Ovary (tissue), 9 donors: ENCODE measurements around the gene COL27A1. TPM values are rescaled to one million over a fixed set of nuclear protein-coding genes. Genes with fewer than 3 reads are reported as not detected.

Source experiments
- DNase-seq, 5 donors: peaks; one replicate each; pipeline ENCODE4 v3.0.0-alpha.2; 2019 to 2020
- H3K27ac ChIP-seq, 2 donors: fragments of 200-600 bp; one replicate each; pipeline versions ENCODE4 v1.5.1 to v1.8.0; 2019 to 2022
- H3K27me3 ChIP-seq: fragments of 200-600 bp; one replicate; pipeline ENCODE4 v1.8.0; 2022
- H3K36me3 ChIP-seq: fragments of 200-600 bp; sonication (generic); one replicate; pipeline ENCODE4 v1.5.1; 2019
- H3K4me1 ChIP-seq: one replicate; pipeline ENCODE4 v1.8.1; 2013; ENCODE audit warnings: mild to moderate bottlenecking, moderate library complexity; ENCODE audit not compliant: insufficient read depth
- H3K4me3 ChIP-seq: fragments of 200-600 bp; sonication (generic); one replicate; pipeline ENCODE4 v1.5.1; 2017
- H3K9me3 ChIP-seq, 2 donors: fragments of 200-600 bp in 1 of 2; sonication (generic) in 1 of 2; one replicate each; pipeline versions ENCODE4 v1.5.1 to v1.8.1; 2013 to 2019; ENCODE audit warnings: mild to moderate bottlenecking in 1 of 2, moderate library complexity in 1 of 2
- CTCF ChIP-seq, 3 donors: fragments of 450-650 bp in 2 of 3; fragments of 200-600 bp in 1 of 3; IDR thresholded peaks; one replicate each; pipeline versions ENCODE4 v1.5.1 to v1.8.0; 2016 to 2022; ENCODE audit warnings: antibody characterized with exemption in 3 of 3, mild to moderate bottlenecking in 1 of 3
- EP300 ChIP-seq: sonication (generic); formaldehyde crosslinking; IDR thresholded peaks from one replicate; pipeline ENCODE4 v1.6.1; 2017; ENCODE audit warnings: antibody characterized with exemption
- POLR2A ChIP-seq: fragments of 450-650 bp; IDR thresholded peaks from one replicate; pipeline ENCODE4 v1.6.1; 2017; ENCODE audit warnings: antibody characterized with exemption, mild to moderate bottlenecking, moderate library complexity
- WGBS, 3 donors: extraction: QIAGEN DNeasy Blood & Tissue Kit in 1 of 3; methylation state at CpG; one replicate each; pipeline versions ENCODE4 v1.1.5 to v1.1.7; 2013 to 2017; 5-methylcytosine and 5-hydroxymethylcytosine counted together
- intact Hi-C, 4 donors: fragments of 100-400 bp; cut with DNase I; formaldehyde crosslinking; loops; one replicate each; pipeline versions ENCODE4 v1.11.0 to v1.15.1; 2022 to 2023
- polyA plus RNA-seq, 2 donors: library from polyadenylated mRNA; stranded (reverse); fragments of 200-250 nt in 1 of 2; fragments of 350-450 nt in 1 of 2; fragmentation: Illumina TruSeq in 1 of 2; extraction: RNeasy Lipid Tissue Mini Kit (QIAGEN cat#74804) in 1 of 2; gene quantifications; one replicate each; pipeline ENCODE4 v1.2.3, GENCODE V29; 2013 to 2014
- total RNA-seq, 7 donors: library from RNA; depleted of rRNA in 2 of 7; stranded (reverse); fragments of >200 nt in 2 of 7; fragmentation: NEBNext Ultra II Directional in 3 of 7; extraction: Animal tissue kit (Norgen Biotek cat#: 25700) in 3 of 7; gene quantifications; one replicate each; pipeline versions ENCODE4 v1.1.0 to v1.2.4, GENCODE V29; 2016 to 2023
- donor health status: DM: no; HTN: no; CAD: no; lungs with moderate emphysema.
- donor health status: DM: no; HTN: no; CAD: no.
- donor health status: Bipolar disorder and iron deficiency.
- donor health status: DM: yes; HTN: yes; CAD: no.
- donor health status: DM: no; HTN: no; CAD: no.
- donor health status: DM: yes; HTN: yes; CAD: no.

The COL27A1 gene
- total and polyA plus RNA-seq, 9 donors, result 5.2 to 91.2 (median 16.8) TPM

- DNase-seq, result no peak
- Histone ChIP-seq H3K27ac (no peak overlapping the region), H3K4me3 (no peak overlapping the region), H3K9me3 (no peaks in the 10 kb centered on the region), H3K36me3 (no peaks in the 10 kb centered on the region), H3K4me1 (peaks cover 16% of the 10 kb centered on the region), H3K27me3 (no peaks in the 10 kb centered on the region)
- TF ChIP-seq POLR2A (no peak), CTCF (IDR thresholded peaks at IDR 0.05) (no peak), EP300 (no peak)
- 97 to 100% (median 98%) methylated on average over 1 of the region's 1 CpG for WGBS, 3 donors
- intact Hi-C loops, result no loop called here
These were observed 10.8 kb downstream of the COL27A1 start for GRCh38 chr9:114166103-114166470.

DNA sequence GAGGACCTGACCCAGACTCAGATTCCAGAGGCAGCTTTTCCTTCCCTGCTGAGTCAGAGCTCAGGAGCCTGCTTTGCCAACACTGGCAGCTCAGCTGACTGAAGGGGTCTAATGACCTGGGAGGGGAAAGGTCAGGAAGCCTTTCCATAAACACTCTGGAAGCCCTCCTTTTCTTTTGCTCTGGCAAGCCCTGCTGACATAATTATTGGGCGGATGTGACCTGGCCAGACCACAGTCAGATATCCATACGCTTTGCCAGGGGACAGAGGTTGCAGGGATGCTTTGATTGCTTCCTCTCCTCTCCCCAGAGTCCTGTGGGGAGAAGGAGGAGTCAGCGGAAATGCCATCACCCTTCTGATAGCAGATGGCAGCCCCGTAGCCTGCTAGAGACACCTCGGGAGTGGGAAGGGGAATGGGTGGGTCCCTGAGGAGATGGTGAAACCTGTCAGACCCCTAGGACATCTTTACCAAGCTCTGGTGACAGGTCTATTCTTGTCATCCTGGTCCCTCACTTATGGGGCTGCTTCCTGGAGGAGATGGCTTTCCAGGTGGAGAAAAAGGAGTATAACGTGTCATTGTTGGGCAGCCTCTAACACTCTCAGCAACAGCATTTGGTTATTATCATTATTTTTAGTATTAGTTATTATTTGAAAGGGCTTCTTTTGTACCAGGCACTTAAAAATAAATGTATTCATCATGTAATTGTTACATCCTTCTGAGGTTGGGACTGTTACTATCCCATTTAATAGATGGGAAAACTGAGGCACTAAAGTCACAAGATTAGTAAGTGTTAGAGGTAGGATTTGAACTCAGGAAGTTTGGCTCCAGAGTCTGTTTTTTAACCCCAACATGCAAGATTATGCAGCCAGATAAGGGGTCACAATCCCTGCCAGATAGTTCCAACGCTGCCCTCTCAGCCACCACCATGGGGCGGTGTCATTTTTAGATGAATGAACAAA is 11.6 kb downstream of the COL27A1 start:
- no peaks in the 10 kb centered on the region for H3K27me3 ChIP-seq
- intact Hi-C loops, result no loop called here
- peaks cover 16% of the 10 kb centered on the region for H3K4me1 ChIP-seq
- DNase-seq, result peak in 1 of 5 donors; percentile 37
- H3K9me3 ChIP-seq, result no peaks in the 10 kb centered on the region
- WGBS, 3 donors, result 74 to 77% (median 74%) methylated on average over 8 of the region's 8 CpGs
- H3K36me3 ChIP-seq, result no peaks in the 10 kb centered on the region
- no peak overlapping the region for H3K4me3 ChIP-seq
- TF ChIP-seq EP300 (no peak), CTCF (IDR thresholded peaks at IDR 0.05) (no peak), POLR2A (no peak)
- no peak overlapping the region for H3K27ac ChIP-seq

DNA sequence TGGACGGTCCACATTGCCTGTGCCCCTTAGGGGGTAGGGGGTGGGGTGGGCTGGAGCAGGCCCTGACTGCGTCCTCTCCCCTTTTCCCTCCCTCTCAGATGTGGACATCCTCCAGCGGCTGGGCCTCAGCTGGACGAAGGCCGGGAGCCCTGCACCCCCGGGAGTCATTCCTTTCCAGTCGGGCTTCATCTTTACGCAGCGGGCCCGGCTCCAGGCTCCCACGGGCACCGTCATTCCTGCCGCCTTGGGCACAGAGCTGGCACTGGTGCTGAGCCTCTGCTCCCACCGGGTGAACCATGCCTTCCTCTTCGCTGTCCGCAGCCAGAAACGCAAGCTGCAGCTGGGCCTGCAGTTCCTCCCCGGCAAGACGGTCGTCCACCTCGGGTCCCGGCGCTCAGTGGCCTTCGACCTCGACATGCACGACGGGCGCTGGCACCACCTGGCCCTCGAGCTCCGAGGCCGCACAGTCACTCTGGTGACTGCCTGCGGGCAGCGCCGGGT is 12.3 kb downstream of the COL27A1 start:
- no peak overlapping the region for H3K4me3 ChIP-seq
- intact Hi-C loops, result no loop called here

More for the DNA sequence above, 12.3 kb downstream of the COL27A1 start:
- TF ChIP-seq EP300 (no peak), CTCF (IDR thresholded peaks at IDR 0.05) (no peak), POLR2A (no peak)
- DNase-seq, result peak in 1 of 5 donors; percentile 39
- WGBS, 3 donors, result 86 to 87% (median 86%) methylated on average over 34 of the region's 34 CpGs
- no peak overlapping the region for H3K27ac ChIP-seq
- peaks cover 16% of the 10 kb centered on the region for H3K4me1 ChIP-seq
- H3K27me3 ChIP-seq, result no peaks in the 10 kb centered on the region
- no peaks in the 10 kb centered on the region for H3K9me3 ChIP-seq
- H3K36me3 ChIP-seq, result no peaks in the 10 kb centered on the region
